GM12875 (cell line): ENCODE data around the gene TTLL11.

Experiments
- H3K4me3 ChIP-seq: one replicate; pipeline ENCODE4 v1.5.1; 2011; ENCODE audit warnings: low read depth, low read length, control low read depth
- CTCF ChIP-seq: IDR thresholded peaks from 2 replicates; pipeline ENCODE4 v1.5.1; 2011; ENCODE audit warnings: low read depth, mild to moderate bottlenecking, control low read depth, inconsistent platforms, low read length, moderate library complexity, borderline replicate concordance; ENCODE audit not compliant: insufficient read depth

The TTLL11 gene

GRCh38 chr9:122106576-122106975 lies 13.5 kb upstream of the TTLL11 start:
- no peak overlapping the region for H3K4me3 ChIP-seq
- TF ChIP-seq CTCF, result no peak

- TF ChIP-seq CTCF, result no peak
- H3K4me3 ChIP-seq, result no peak overlapping the region
These were observed 10.9 kb upstream of the TTLL11 start for GRCh38 chr9:122103985-122104384.

GRCh38 chr9:122102156-122102555 lies 9.0 kb upstream of the TTLL11 start:
- no peak overlapping the region for H3K4me3 ChIP-seq
- no peak for TF ChIP-seq CTCF

GRCh38 chr9:122100756-122101155 lies 7.6 kb upstream of the TTLL11 start:
- no peak for TF ChIP-seq CTCF
- no peak overlapping the region for H3K4me3 ChIP-seq

- no peak overlapping the region for H3K4me3 ChIP-seq
- peak; percentile 71 for TF ChIP-seq CTCF
These were observed 6.3 kb upstream of the TTLL11 start for GRCh38 chr9:122099271-122099869.

GRCh38 chr9:122097679-122098315 lies 4.7 kb upstream of the TTLL11 start:
- no peak for TF ChIP-seq CTCF
- no peak overlapping the region for H3K4me3 ChIP-seq
